Thymus (tissue), 11 donors: ENCODE results near the gene CYP2A7. TPM values are rescaled to one million over a fixed set of nuclear protein-coding genes. Genes with fewer than 3 reads are reported as not detected.
"Not testable (repeated sequence)": the region's sequence is repeated elsewhere in the genome, so short reads cannot be mapped to it uniquely, and the experiment has no call there.

Source experiments
- DNase-seq, 9 donors: peaks; one replicate each; pipeline ENCODE4 v3.0.0-alpha.2; 2013; ENCODE audit warnings: low spot score in 9 of 9, low read depth in 6 of 9, missing footprints in 1 of 9
- H3K27ac ChIP-seq, 2 donors: one replicate each; pipeline ENCODE4 v1.5.1; 2013; ENCODE audit warnings: control low read depth in 1 of 2, low read depth in 1 of 2, low read length in 1 of 2, mild to moderate bottlenecking in 1 of 2, moderate library complexity in 1 of 2
- H3K27me3 ChIP-seq, 2 donors: one replicate each; pipeline ENCODE4 v1.5.1; 2013; ENCODE audit warnings: low read length in 1 of 2; ENCODE audit not compliant: control insufficient read depth in 2 of 2, insufficient read depth in 1 of 2
- H3K36me3 ChIP-seq, 2 donors: one replicate each; pipeline ENCODE4 v1.5.1; 2013; ENCODE audit warnings: low read length in 1 of 2, mild to moderate bottlenecking in 1 of 2, moderate library complexity in 1 of 2; ENCODE audit not compliant: control insufficient read depth in 2 of 2, insufficient read depth in 2 of 2
- H3K4me1 ChIP-seq, 2 donors: one replicate each; pipeline ENCODE4 v1.5.1; 2013; ENCODE audit warnings: low read length in 2 of 2; ENCODE audit not compliant: control insufficient read depth in 2 of 2, insufficient read depth in 2 of 2
- H3K4me3 ChIP-seq, 2 donors: one replicate each; pipeline ENCODE4 v1.5.1; 2013; ENCODE audit warnings: low read length in 2 of 2, control low read depth in 1 of 2, mild to moderate bottlenecking in 1 of 2
- H3K9me3 ChIP-seq, 2 donors: one replicate each; pipeline ENCODE4 v1.5.1; 2013; ENCODE audit warnings: low read length in 1 of 2, mild to moderate bottlenecking in 1 of 2; ENCODE audit not compliant: control insufficient read depth in 2 of 2, insufficient read depth in 1 of 2
- WGBS: extraction: QIAGEN DNeasy Blood & Tissue Kit; methylation state at CpG from one replicate; pipeline ENCODE4 v1.1.7; 2013; 5-methylcytosine and 5-hydroxymethylcytosine counted together
- polyA plus RNA-seq: library from polyadenylated mRNA; stranded (reverse); fragments of 200-250 nt; gene quantifications from one replicate; pipeline ENCODE4 v1.2.3, GENCODE V29; 2013
- total RNA-seq: library from RNA; stranded (reverse); fragments of 120-200 nt; gene quantifications from one replicate; pipeline ENCODE4 v1.2.4, GENCODE V29; 2013
- donor health status: healthy.

The CYP2A7 gene
- total and polyA plus RNA-seq, 2 donors, result 0.21 TPM; not detected in 1

DNA sequence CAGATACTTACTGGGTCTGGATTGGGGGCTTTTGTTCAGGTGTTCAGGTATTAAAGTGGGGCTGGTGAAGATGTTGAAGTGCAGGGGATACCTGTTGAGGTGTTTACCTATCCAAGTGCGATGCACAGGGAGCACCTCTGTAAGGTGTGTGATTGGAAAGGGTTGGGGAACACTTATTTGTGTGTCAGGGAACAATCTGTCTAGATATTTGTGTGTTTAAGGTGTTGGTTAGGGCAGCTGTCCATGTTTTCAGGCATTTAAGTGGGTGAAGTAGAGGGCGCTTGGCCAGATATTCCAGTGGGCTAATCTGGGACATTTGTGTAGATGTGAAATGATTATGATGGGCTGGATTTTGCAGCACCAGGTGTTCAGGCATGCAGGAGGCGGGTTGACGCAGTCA, 2.7 kb downstream of the CYP2A7 start:
- peaks cover 0 to 13% of the 10 kb centered on the region in 2 donors for H3K27me3 ChIP-seq
- WGBS, result 91% methylated on average over 4 of the region's 4 CpGs

DNA sequence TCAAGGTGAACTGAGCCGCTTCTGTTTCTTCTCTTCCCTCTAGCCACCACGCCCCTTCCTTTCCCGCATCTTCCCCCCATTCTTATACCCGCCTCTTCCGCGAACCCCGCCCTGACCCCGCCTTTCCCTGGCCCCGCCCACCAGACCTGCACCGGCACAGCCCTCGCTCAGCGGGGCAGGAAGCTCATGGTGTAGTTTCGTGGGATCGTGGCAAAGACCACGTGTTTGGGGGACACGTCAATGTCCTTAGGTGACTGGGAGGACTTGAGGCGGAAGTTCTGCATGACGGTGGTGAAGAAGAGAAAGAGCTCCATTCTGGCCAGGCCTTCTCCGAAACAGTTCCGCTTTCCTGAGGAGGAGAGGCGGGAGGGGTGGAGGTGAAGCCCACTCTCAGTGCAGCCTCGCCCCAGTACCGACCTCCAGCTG, 6.5 kb downstream of the CYP2A7 start:
- not testable (repeated sequence) for H3K4me3 ChIP-seq, H3K9me3 ChIP-seq, H3K36me3 ChIP-seq, H3K4me1 ChIP-seq, H3K27ac ChIP-seq, H3K27me3 ChIP-seq
- WGBS, result 4% methylated on average over 18 of the region's 23 CpGs
- peak in 7 of 9 donors; percentile 1 to 76 (median 37) for DNase-seq

More for the DNA sequence above, 2.7 kb downstream of the CYP2A7 start:
- DNase-seq, H3K27ac ChIP-seq, H3K9me3 ChIP-seq, H3K36me3 ChIP-seq, H3K4me1 ChIP-seq, H3K4me3 ChIP-seq: not testable (repeated sequence)

DNA sequence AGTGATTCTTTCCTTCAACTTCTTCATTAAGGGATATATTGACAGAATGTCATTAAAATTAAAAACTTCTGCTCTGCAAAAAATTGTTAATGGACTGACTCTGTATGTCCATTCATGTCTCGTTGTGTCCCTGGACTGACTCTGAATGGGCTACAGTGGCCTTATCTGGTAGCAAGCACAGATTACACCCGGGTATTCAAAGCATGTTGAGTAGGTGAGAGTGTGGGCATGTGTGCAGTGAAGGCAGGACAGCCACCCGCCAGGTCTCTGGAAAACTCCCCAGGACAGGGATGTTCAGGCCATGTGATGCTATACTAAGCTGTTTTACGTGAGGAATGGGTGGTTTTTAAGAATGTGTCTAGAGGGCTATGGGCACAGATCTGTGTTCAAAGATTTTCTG, 7.2 kb downstream of the CYP2A7 start:
- H3K4me3 ChIP-seq, H3K27ac ChIP-seq, DNase-seq, H3K36me3 ChIP-seq, H3K9me3 ChIP-seq, H3K4me1 ChIP-seq, H3K27me3 ChIP-seq: not testable (repeated sequence)
- WGBS, result 100% methylated on average over 2 of the region's 4 CpGs

DNA sequence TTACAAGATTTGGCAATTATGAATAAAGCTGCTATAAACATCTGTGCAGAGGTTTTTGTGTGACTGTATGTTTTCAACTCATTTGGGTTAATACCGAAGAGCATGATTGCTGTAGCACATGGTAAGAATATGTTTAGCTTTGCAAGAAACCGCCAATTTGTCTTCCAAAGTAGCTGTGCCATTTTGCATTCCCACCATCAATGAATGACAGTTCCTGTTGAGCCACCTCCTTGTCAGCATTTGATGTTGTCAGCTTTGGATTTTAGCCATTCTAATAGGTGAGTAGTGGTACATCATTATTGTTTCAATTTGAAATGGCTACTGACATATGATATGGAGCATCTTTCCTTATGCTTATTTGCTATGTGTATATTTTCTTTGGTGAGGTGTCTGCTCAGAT, 8.2 kb downstream of the CYP2A7 start:
- H3K27me3 ChIP-seq, DNase-seq, H3K4me1 ChIP-seq, H3K36me3 ChIP-seq, H3K4me3 ChIP-seq, H3K27ac ChIP-seq, H3K9me3 ChIP-seq: not testable (repeated sequence)
- 91% methylated on average over 2 of the region's 2 CpGs for WGBS

DNA sequence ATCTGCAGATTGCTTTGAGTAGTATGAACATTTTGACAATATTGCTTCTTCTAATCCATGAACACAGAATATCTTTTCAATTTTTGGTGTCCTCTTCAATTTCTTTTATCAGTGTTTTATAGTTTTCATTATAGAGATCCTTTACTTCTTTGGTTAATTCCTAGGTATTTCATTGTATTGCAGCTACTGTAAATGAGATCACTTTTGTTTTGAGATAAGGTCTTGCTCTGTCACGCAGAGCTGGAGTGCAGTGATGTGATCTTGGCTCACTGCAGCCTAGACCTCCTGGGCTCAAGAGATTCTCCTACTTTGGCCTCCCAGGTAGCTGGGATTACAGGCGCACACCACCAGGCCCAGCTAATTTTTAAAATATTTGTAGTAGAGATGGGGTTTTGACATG, 9.8 kb downstream of the CYP2A7 start:
- 95% methylated on average over 2 of the region's 2 CpGs for WGBS
- Histone ChIP-seq H3K27ac (no peak overlapping the region), H3K9me3 (no peaks in the 10 kb centered on the region), H3K27me3 (peaks cover 0 to 2% of the 10 kb centered on the region in 2 donors), H3K4me1 (no peaks in the 10 kb centered on the region), H3K4me3 (no peak overlapping the region), H3K36me3 (no peaks in the 10 kb centered on the region)
- DNase-seq, result no peak

DNA sequence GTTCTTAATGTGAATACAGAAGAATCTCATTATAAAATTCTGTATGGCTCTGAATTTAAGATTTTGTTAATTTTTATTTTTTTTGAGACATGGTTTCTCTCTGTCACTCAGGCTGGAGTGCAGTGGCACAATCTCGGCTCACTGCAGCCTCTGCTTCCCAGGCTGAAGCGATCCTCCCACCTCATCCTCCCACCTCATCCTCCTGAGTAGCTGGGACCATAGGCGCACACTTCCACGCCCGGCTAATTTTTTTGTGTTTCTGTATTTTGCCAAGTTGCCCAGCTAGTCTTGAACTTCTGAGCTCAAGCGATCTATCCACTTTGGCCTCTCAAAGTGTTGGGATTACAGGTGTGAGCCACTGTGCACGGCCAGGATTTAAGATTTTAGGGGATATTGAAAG, 14.3 kb downstream of the CYP2A7 start:
- DNase-seq, result no peak
- Histone ChIP-seq H3K27me3 (no peaks in the 10 kb centered on the region), H3K36me3 (no peaks in the 10 kb centered on the region), H3K4me1 (no peaks in the 10 kb centered on the region), H3K27ac (no peak overlapping the region), H3K4me3 (no peak overlapping the region), H3K9me3 (no peaks in the 10 kb centered on the region)
- WGBS, result 94% methylated on average over 7 of the region's 7 CpGs

DNA sequence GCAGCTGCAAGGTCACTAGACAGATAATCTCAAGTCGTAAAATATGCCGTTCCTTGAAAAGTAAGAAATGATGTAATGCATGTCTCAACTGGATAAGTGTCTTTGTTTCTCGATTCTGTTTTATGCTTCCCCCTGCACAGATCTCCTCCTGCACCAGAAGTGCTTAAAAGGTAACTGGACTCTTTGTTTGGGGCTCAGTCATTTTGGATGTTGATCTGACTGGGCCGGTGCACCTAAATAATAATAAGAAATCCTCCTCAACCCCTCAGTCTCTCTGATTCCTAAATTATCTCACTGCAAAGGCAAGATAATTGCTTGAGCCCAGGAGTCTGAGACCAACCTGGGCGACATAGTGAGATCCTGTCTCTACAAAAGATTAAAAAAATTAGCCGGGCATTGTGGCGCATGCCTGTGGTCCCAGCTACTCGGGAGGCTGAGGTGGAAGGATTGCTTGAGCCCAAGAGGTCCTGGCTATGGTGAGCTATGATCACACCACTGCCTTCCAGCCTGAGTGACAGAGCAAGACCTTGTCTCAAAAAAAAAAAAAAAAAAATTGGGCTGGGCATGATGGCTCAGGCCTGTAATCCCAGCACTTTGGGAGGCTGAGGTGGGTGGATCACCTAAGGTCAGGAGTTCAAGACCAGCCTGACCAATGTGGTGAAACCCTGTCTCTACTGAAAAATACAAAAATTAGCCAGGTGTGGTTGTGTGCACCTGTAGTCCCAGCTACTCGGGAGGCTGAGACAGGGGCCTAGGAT, 17.1 kb downstream of the CYP2A7 start:
- 66% methylated on average over 9 of the region's 9 CpGs for WGBS
- H3K27ac ChIP-seq, result not testable (repeated sequence)

DNA sequence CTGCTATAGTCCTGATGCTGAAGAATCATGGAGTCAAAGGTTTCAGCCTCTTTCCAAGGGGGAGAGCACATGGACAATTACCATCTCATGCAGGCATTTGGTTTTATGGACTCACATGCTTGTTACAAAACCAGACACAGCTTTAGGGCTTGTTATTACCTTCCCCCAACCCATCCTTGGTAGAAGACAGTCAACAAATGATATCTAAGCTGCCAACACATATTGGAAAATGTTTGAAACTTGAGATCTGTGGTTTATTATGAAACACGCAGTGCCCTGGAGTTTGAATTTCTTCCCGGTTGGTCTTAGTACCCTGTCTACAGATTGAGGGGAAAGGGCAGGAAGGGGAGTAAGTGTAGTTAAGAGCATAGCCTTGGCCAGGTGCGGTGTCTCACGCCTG, 19.2 kb downstream of the CYP2A7 start:
- no peak for DNase-seq
- no peaks in the 10 kb centered on the region for H3K36me3 ChIP-seq
- 94% methylated on average over 4 of the region's 4 CpGs for WGBS
- no peaks in the 10 kb centered on the region for H3K4me1 ChIP-seq
- H3K27me3 ChIP-seq, result no peaks in the 10 kb centered on the region
- no peaks in the 10 kb centered on the region for H3K9me3 ChIP-seq
- no peak overlapping the region for H3K4me3 ChIP-seq
- H3K27ac ChIP-seq, result no peak overlapping the region

More for the DNA sequence above, 17.1 kb downstream of the CYP2A7 start:
- H3K4me3 ChIP-seq, H3K36me3 ChIP-seq, DNase-seq, H3K9me3 ChIP-seq, H3K27me3 ChIP-seq, H3K4me1 ChIP-seq: not testable (repeated sequence)

DNA sequence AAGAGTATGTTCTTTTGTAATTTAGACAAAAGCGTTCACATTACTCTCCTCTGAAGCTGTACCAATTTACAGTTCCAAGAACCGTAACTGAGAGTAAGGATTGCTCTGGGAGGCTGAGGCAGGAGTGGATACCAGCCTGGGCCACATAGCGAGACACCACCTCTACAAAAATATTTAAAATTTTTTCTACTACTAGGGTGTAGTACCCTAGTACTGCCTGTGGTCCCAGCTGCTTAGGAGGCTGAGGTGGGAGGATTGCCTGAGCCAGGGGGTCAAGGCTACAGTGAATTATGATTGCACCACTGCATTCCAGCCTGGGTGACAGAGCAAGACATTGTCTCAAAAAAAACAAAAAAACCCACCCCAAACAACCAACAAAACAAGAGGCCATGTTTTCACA, 19.7 kb downstream of the CYP2A7 start:
- H3K27ac ChIP-seq, result no peak overlapping the region
- no peak for DNase-seq
- no peaks in the 10 kb centered on the region for H3K9me3 ChIP-seq
- H3K4me3 ChIP-seq, result no peak overlapping the region
- H3K36me3 ChIP-seq, result no peaks in the 10 kb centered on the region
- H3K27me3 ChIP-seq, result no peaks in the 10 kb centered on the region
- no peaks in the 10 kb centered on the region for H3K4me1 ChIP-seq
- WGBS, result 98% methylated on average over 3 of the region's 3 CpGs
